H1 (cell line): ENCODE results near the gene BARX1. TPM values are rescaled to one million over a fixed set of nuclear protein-coding genes. Genes with fewer than 3 reads are reported as not detected.

Experiments
- CTCF ChIA-PET: fragments of 300-600 bp; sonication (Branson Sonifier 250); formaldehyde crosslinking; loops from one replicate; lab custom pipeline; 2021; ENCODE audit not compliant: partially characterized antibody; lab: Charles Lee
- POLR2A ChIA-PET: fragments of 300-600 bp; sonication (Branson Sonifier 250); formaldehyde crosslinking; loops from one replicate; lab custom pipeline; 2021; ENCODE audit warnings: inconsistent platforms; ENCODE audit not compliant: partially characterized antibody; lab: Charles Lee
- DNase-seq, 2 experiments: peaks; one replicate each; pipeline versions ENCODE4 v3.0.0 to v3.0.0-alpha.2; 2010 to 2022; ENCODE audit warnings: low spot score in 2 of 2, low read depth in 1 of 2, mixed read lengths in 1 of 2
- FAIRE-seq: peaks from 2 replicates; lab custom pipeline; 2011; peaks lifted over from hg19 to GRCh38; lab: Jason Lieb, UNC
- H2AFZ ChIP-seq: 2 replicates; pipeline ENCODE4 v1.8.1; 2012; ENCODE audit warnings: low read length, inconsistent platforms
- H2AK5ac ChIP-seq: 2 replicates; pipeline ENCODE4 v1.6.1; 2013; ENCODE audit warnings: low read depth, low read length
- H2BK120ac ChIP-seq: replicated peaks from 2 replicates; pipeline ENCODE3; 2013; ENCODE audit warnings: low read depth, low read length, inconsistent platforms
- H2BK12ac ChIP-seq: 2 replicates; pipeline ENCODE4 v1.6.1; 2013; ENCODE audit warnings: low read depth, low read length
- H2BK15ac ChIP-seq: 2 replicates; pipeline ENCODE4 v1.6.1; 2013; ENCODE audit warnings: low read length
- H2BK20ac ChIP-seq: 2 replicates; pipeline ENCODE4 v1.6.1; 2013; ENCODE audit warnings: low read length
- H2BK5ac ChIP-seq: 2 replicates; pipeline ENCODE4 v1.6.1; 2013; ENCODE audit warnings: low read depth, low read length
- H3K14ac ChIP-seq: 2 replicates; pipeline ENCODE4 v1.6.1; 2013; ENCODE audit warnings: inconsistent platforms; ENCODE audit not compliant: insufficient read length
- H3K18ac ChIP-seq: 2 replicates; pipeline ENCODE4 v1.6.1; 2013; ENCODE audit warnings: low read length; ENCODE audit errors: extremely low read depth
- H3K23ac ChIP-seq: 2 replicates; pipeline ENCODE4 v1.6.1; 2013; ENCODE audit warnings: inconsistent platforms; ENCODE audit not compliant: insufficient read length
- H3K23me2 ChIP-seq: 2 replicates; pipeline ENCODE4 v1.6.1; 2013; ENCODE audit warnings: low read depth, low read length
- H3K27ac ChIP-seq: 2 replicates; pipeline ENCODE4 v1.6.1; 2011; ENCODE audit warnings: low read depth, low read length, inconsistent platforms
- H3K27me3 ChIP-seq, 4 experiments: replicated peaks in 1 of 4; 1 replicate in 1 of 4; 2 replicates in 3 of 4; pipeline versions ENCODE4 v1.6.1 to v1.8.1; 2011 to 2013; ENCODE audit warnings: low read length in 3 of 4, mild to moderate bottlenecking in 3 of 4, inconsistent platforms in 2 of 4, mixed read lengths in 2 of 4, moderate library complexity in 1 of 4; ENCODE audit not compliant: control insufficient read depth in 3 of 4, insufficient read depth in 3 of 4; ENCODE audit errors: extremely low read depth in 1 of 4
- H3K36me3 ChIP-seq, 4 experiments: 2 replicates each; pipeline versions ENCODE4 v1.6.1 to v1.8.1; 2011 to 2013; ENCODE audit warnings: mild to moderate bottlenecking in 4 of 4, low read length in 3 of 4, moderate library complexity in 2 of 4, control low read depth in 1 of 4, inconsistent platforms in 1 of 4; ENCODE audit not compliant: insufficient read depth in 4 of 4, control insufficient read depth in 2 of 4
- H3K4ac ChIP-seq: replicated peaks from 2 replicates; pipeline ENCODE3; 2013; ENCODE audit warnings: low read length, low read depth, mixed read lengths, inconsistent platforms; ENCODE audit not compliant: insufficient read length
- H3K4me1 ChIP-seq, 4 experiments: replicated peaks in 1 of 4; 1 replicate in 1 of 4; 2 replicates in 3 of 4; pipeline versions ENCODE4 v1.6.1 to v1.8.1; 2011 to 2013; ENCODE audit warnings: low read length in 3 of 4, inconsistent platforms in 2 of 4, mixed read lengths in 1 of 4; ENCODE audit not compliant: insufficient read depth in 4 of 4, control insufficient read depth in 3 of 4
- H3K4me2 ChIP-seq, 2 experiments: 2 replicates each; pipeline versions ENCODE4 v1.6.1 to v1.8.1; 2011 to 2013; ENCODE audit warnings: low read depth in 2 of 2, low read length in 2 of 2, control low read depth in 1 of 2, inconsistent platforms in 1 of 2, mild to moderate bottlenecking in 1 of 2; ENCODE audit not compliant: insufficient read depth in 1 of 2
- H3K4me3 ChIP-seq, 4 experiments: fragments of 200-600, 300-600 bp in 1 of 4; sonication (generic), shearing (Covaris generic), sonication (Bioruptor Twin) in 1 of 4; 2 replicates each; pipeline versions ENCODE4 v1.5.1 to v1.8.1; 2011 to 2016; ENCODE audit warnings: low read length in 4 of 4, low read depth in 3 of 4, control low read depth in 2 of 4, inconsistent platforms in 2 of 4, mild to moderate bottlenecking in 2 of 4, mixed read lengths in 1 of 4, moderate library complexity in 1 of 4; ENCODE audit not compliant: insufficient read depth in 2 of 4; ENCODE audit errors: extremely low read depth in 1 of 4
- H3K56ac ChIP-seq: replicated peaks from 2 replicates; pipeline ENCODE3; 2013; ENCODE audit warnings: low read depth, mild to moderate bottlenecking, mixed read lengths, low read length, inconsistent platforms; ENCODE audit not compliant: insufficient read length
- H3K79me1 ChIP-seq: 2 replicates; pipeline ENCODE4 v1.6.1; 2013; ENCODE audit warnings: low read depth, low read length, control low read depth
- H3K79me2 ChIP-seq, 2 experiments: 2 replicates each; pipeline versions ENCODE4 v1.6.1 to v1.8.1; 2012 to 2013; ENCODE audit warnings: low read length in 2 of 2, mild to moderate bottlenecking in 2 of 2, inconsistent platforms in 1 of 2; ENCODE audit not compliant: insufficient read depth in 2 of 2, control insufficient read depth in 1 of 2
- H3K9ac ChIP-seq, 4 experiments: replicated peaks in 1 of 4; 1 replicate in 1 of 4; 2 replicates in 3 of 4; pipeline versions ENCODE4 v1.6.1 to v1.8.1; 2011 to 2013; ENCODE audit warnings: low read depth in 3 of 4, low read length in 3 of 4, control low read depth in 2 of 4, mild to moderate bottlenecking in 2 of 4, moderate library complexity in 2 of 4, inconsistent platforms in 1 of 4; ENCODE audit errors: extremely low read depth in 1 of 4
- H3K9me3 ChIP-seq, 2 experiments: 2 replicates each; pipeline versions ENCODE4 v1.6.1 to v1.8.1; 2012 to 2013; ENCODE audit warnings: mild to moderate bottlenecking in 2 of 2, moderate library complexity in 2 of 2, control low read depth in 1 of 2, inconsistent platforms in 1 of 2, low read depth in 1 of 2, low read length in 1 of 2, mixed read lengths in 1 of 2; ENCODE audit not compliant: insufficient read depth in 2 of 2
- H4K20me1 ChIP-seq, 2 experiments: replicated peaks in 1 of 2; 2 replicates each; pipeline versions ENCODE3 to v1.8.1; 2011 to 2013; ENCODE audit warnings: inconsistent platforms in 2 of 2, low read length in 2 of 2, mild to moderate bottlenecking in 1 of 2; ENCODE audit not compliant: insufficient read depth in 2 of 2, control insufficient read depth in 1 of 2
- H4K5ac ChIP-seq: 2 replicates; pipeline ENCODE4 v1.6.1; 2013; ENCODE audit warnings: low read length, low read depth, mixed read lengths, inconsistent platforms; ENCODE audit not compliant: insufficient read length
- H4K8ac ChIP-seq: 2 replicates; pipeline ENCODE4 v1.8.0; 2013; ENCODE audit warnings: mild to moderate bottlenecking, moderate library complexity, low read length, inconsistent platforms; ENCODE audit not compliant: insufficient read depth; ENCODE audit errors: extremely low read depth
- H4K91ac ChIP-seq: replicated peaks from 2 replicates; pipeline ENCODE3; 2013; ENCODE audit warnings: low read length, mixed read lengths, inconsistent platforms; ENCODE audit not compliant: insufficient read length
- BRCA1 ChIP-seq: IDR thresholded peaks from 2 replicates; pipeline ENCODE4 v1.6.1; 2012; ENCODE audit warnings: low read depth, low read length, improper control_type of control experiment
- EGR1 ChIP-seq: IDR thresholded peaks from 2 replicates; pipeline ENCODE4 v1.6.1; 2011; ENCODE audit warnings: low read depth, low read length, borderline replicate concordance
- EZH2 ChIP-seq: fragments of 200-600 bp; sonication (generic); IDR thresholded peaks from 2 replicates; pipeline ENCODE4 v1.7.1; 2012; ENCODE audit warnings: low read depth, mild to moderate bottlenecking, moderate library complexity, low read length, inconsistent platforms; ENCODE audit not compliant: severe bottlenecking
- NANOG ChIP-seq: IDR thresholded peaks from 2 replicates; pipeline ENCODE4 v1.6.1; 2011; ENCODE audit warnings: low read length, low read depth, mild to moderate bottlenecking, inconsistent platforms; ENCODE audit not compliant: insufficient read depth, poor library complexity, severe bottlenecking
- POLR2AphosphoS5 ChIP-seq: IDR thresholded peaks from 2 replicates; pipeline ENCODE4 v1.6.1; 2011; ENCODE audit warnings: low read depth, low read length
- RAD21 ChIP-seq, 2 experiments: IDR thresholded peaks in 1 of 2; conservative IDR thresholded peaks in 1 of 2; 2 replicates each; pipeline ENCODE4 v1.6.1; 2011; ENCODE audit warnings: low read depth in 2 of 2, low read length in 2 of 2, improper control_type of control experiment in 1 of 2, inconsistent platforms in 1 of 2, mild to moderate bottlenecking in 1 of 2, moderate library complexity in 1 of 2
- SP4 ChIP-seq: IDR thresholded peaks from 2 replicates; pipeline ENCODE4 v1.6.1; 2012; ENCODE audit warnings: low read length, inconsistent platforms
- WGBS, 2 experiments: shearing (Covaris generic) in 1 of 2; methylation state at CpG; one replicate each; pipeline versions ENCODE4 v1.1.6 to v1.1.7; 2013 to 2015; ENCODE audit warnings: low lambda C conversion rate in 2 of 2, mixed read lengths in 2 of 2, inconsistent platforms in 1 of 2, low coverage in 1 of 2, missing lambda C conversion rate in 1 of 2; ENCODE audit not compliant: insufficient replicate concordance in 2 of 2, insufficient coverage in 1 of 2, insufficient read length in 1 of 2; ENCODE audit errors: extremely low coverage in 1 of 2, missing lambda C conversion rate in 1 of 2; 5-methylcytosine and 5-hydroxymethylcytosine counted together
- polyA plus RNA-seq, 7 experiments: library from polyadenylated mRNA; depleted of rRNA in 3 of 7; stranded (reverse) in 5 of 7; unstranded in 2 of 7; fragments of >200 nt in 5 of 7; fragments of 200-250 nt in 2 of 7; gene quantifications; 1 replicate in 5 of 7; 2 replicates in 1 of 7; 4 replicates in 1 of 7; pipeline versions ENCODE4 v1.2.1 to v1.2.3, GENCODE V29; 2011 to 2013; ENCODE audit warnings: missing spikeins in 2 of 7, mixed read lengths in 2 of 7
- total RNA-seq: library from RNA; stranded (reverse); fragmentation: NEBNext Ultra II Directional; extraction: Animal tissue kit (Norgen Biotek cat#: 25700); gene quantifications from 2 replicates; pipeline ENCODE4 v1.2.1, GENCODE V29; 2021
- TF ChIP-seq, protein P1 (sequence below), 3 experiments: IDR thresholded peaks; 1 replicate in 2 of 3; 2 replicates in 1 of 3; pipeline versions ENCODE4 v1.5.1 to v1.6.1; 2011; ENCODE audit warnings: low read length in 3 of 3, mild to moderate bottlenecking in 3 of 3, inconsistent platforms in 2 of 3, low read depth in 1 of 3, moderate library complexity in 1 of 3; ENCODE audit not compliant: insufficient read depth in 1 of 3; ENCODE audit errors: control extremely low read depth in 1 of 3

Gene BARX1
- total and polyA plus RNA-seq, 2 of the 8 experiments (the other 6 are each of a cell fraction or from before 2014, with no cell fraction given) = 0.79 to 2.6 TPM

- H3K36me3 ChIP-seq = no peaks in the 10 kb centered on the region
- H3K56ac ChIP-seq = no peak overlapping the region
- peaks cover 6 to 12% of the 10 kb centered on the region in 2 experiments for H4K20me1 ChIP-seq
- H2BK15ac ChIP-seq = no peak overlapping the region
- H2AK5ac ChIP-seq = no peak overlapping the region
- H3K4me3 ChIP-seq = no peak overlapping the region
- ChIA-PET CTCF (interaction anchor here (0.6 to 9.8 kb wide), 26 partner anchors 10 to 610 kb away, joined by 3 to 143 read pairs (median 4); partner anchors contain the start of gene BARX1), POLR2A (interaction anchor here (1.8 to 1.9 kb wide), 2 partner anchors 16 to 262 kb away, joined by 4 to 6 read pairs; no protein-coding TSS in a partner anchor)
- no peak overlapping the region for H3K27ac ChIP-seq
- H3K4me2 ChIP-seq = no peak overlapping the region
- peaks cover 4 to 37% (median 9%) of the 10 kb centered on the region in 4 experiments for H3K4me1 ChIP-seq
- no peak overlapping the region for H2AFZ ChIP-seq
- no peak for DNase-seq
- H2BK5ac ChIP-seq = no peak overlapping the region
- no peak overlapping the region for H3K14ac ChIP-seq
- FAIRE-seq = no peak
- TF ChIP-seq, protein P1, sequence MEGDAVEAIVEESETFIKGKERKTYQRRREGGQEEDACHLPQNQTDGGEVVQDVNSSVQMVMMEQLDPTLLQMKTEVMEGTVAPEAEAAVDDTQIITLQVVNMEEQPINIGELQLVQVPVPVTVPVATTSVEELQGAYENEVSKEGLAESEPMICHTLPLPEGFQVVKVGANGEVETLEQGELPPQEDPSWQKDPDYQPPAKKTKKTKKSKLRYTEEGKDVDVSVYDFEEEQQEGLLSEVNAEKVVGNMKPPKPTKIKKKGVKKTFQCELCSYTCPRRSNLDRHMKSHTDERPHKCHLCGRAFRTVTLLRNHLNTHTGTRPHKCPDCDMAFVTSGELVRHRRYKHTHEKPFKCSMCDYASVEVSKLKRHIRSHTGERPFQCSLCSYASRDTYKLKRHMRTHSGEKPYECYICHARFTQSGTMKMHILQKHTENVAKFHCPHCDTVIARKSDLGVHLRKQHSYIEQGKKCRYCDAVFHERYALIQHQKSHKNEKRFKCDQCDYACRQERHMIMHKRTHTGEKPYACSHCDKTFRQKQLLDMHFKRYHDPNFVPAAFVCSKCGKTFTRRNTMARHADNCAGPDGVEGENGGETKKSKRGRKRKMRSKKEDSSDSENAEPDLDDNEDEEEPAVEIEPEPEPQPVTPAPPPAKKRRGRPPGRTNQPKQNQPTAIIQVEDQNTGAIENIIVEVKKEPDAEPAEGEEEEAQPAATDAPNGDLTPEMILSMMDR (IDR thresholded peaks at IDR 0.05; ENCODE audit: control extremely low read depth in 1 of 3, insufficient read depth in 1 of 3, low read depth in 1 of 3, low read length in 3 of 3) = peak in 2 of 3 experiments; percentile 48 to 59; a peak in 3 of 4 replicates
- TF ChIP-seq RAD21 (IDR thresholded peaks at IDR 0.05 in 1 of 2, conservative IDR thresholded peaks at IDR 0.05 in 1 of 2; ENCODE audit: low read depth in 2 of 2, low read length in 2 of 2) = peak; percentile 63 to 80
- TF ChIP-seq POLR2AphosphoS5 = no peak
- no peak for TF ChIP-seq NANOG
- no peak for TF ChIP-seq EZH2
- TF ChIP-seq BRCA1 = no peak
- TF ChIP-seq SP4 = no peak
- no peak for TF ChIP-seq EGR1
- H3K79me2 ChIP-seq = no peaks in the 10 kb centered on the region
- no peak overlapping the region for H3K23ac ChIP-seq
- peaks cover 61 to 87% (median 79%) of the 10 kb centered on the region in 4 experiments for H3K27me3 ChIP-seq
- no peak overlapping the region for H3K9ac ChIP-seq
- 71% methylated on average over 4 of the region's 4 CpGs; no CpG with 5 or more reads in 1 of the 2 experiments for WGBS, 2 experiments
- H3K4ac ChIP-seq = no peak overlapping the region
- no peak overlapping the region for H4K91ac ChIP-seq
- no peak overlapping the region for H2BK120ac ChIP-seq
- H4K5ac ChIP-seq = no peak overlapping the region
- no peaks in the 10 kb centered on the region for H3K9me3 ChIP-seq
- H3K23me2 ChIP-seq = peaks cover 11% of the 10 kb centered on the region; the same call in 1 of the 2 replicates
- no peak overlapping the region for H2BK20ac ChIP-seq
- no peak overlapping the region for H3K18ac ChIP-seq
- no peak overlapping the region for H4K8ac ChIP-seq
- no peak overlapping the region for H2BK12ac ChIP-seq
- H3K79me1 ChIP-seq = no peaks in the 10 kb centered on the region
Measured at GRCh38 chr9:93944011-93944410, 11.1 kb downstream of the BARX1 start.
